GM21528 (cell line): Measurements from ENCODE around the gene CEP170B.
"Not testable (repeated sequence)": the region's sequence is repeated elsewhere in the genome, so short reads cannot be mapped to it uniquely, and the experiment has no call there.

Experiments used
- ATAC-seq: cut with Tn5 transposase; IDR thresholded peaks from one replicate; pipeline ENCODE4 v1.9.1; 2021; ENCODE audit warnings: mild to moderate bottlenecking, moderate library complexity; ENCODE audit not compliant: unreplicated experiment, low FRiP score

CEP170B gene

GRCh38 chr14:104888489-104889374 lies 23.7 kb downstream of the CEP170B start:
- no peak for ATAC-seq

- ATAC-seq = no peak
Observed at GRCh38 chr14:104889375-104889757, 24.3 kb downstream of the CEP170B start.

- ATAC-seq = not testable (repeated sequence)
Observed at GRCh38 chr14:104890292-104890691, 25.2 kb downstream of the CEP170B start.

- no peak for ATAC-seq
Observed at GRCh38 chr14:104891121-104891551, 26.1 kb downstream of the CEP170B start.

GRCh38 chr14:104891664-104892530 lies 26.8 kb downstream of the CEP170B start:
- no peak for ATAC-seq

GRCh38 chr14:104892531-104893434 lies 27.7 kb downstream of the CEP170B start:
- ATAC-seq = no peak

- ATAC-seq = no peak
Observed at GRCh38 chr14:104893435-104894207, 28.6 kb downstream of the CEP170B start.

GRCh38 chr14:104894331-104895206 lies 29.5 kb downstream of the CEP170B start:
- ATAC-seq = no peak

GRCh38 chr14:104895207-104895785 lies 30.2 kb downstream of the CEP170B start:
- ATAC-seq = no peak

- no peak for ATAC-seq
Observed at GRCh38 chr14:104895786-104896661, 31.0 kb downstream of the CEP170B start.

- no peak for ATAC-seq
Observed at GRCh38 chr14:104897330-104898194, 32.5 kb downstream of the CEP170B start.

- ATAC-seq = no peak
Observed at GRCh38 chr14:104898195-104898558, 33.1 kb downstream of the CEP170B start.

GRCh38 chr14:104898870-104899510 lies 33.9 kb downstream of the CEP170B start:
- ATAC-seq = no peak

GRCh38 chr14:104899781-104900180 lies 34.7 kb downstream of the CEP170B start:
- ATAC-seq = no peak

- no peak for ATAC-seq
Observed at GRCh38 chr14:104900639-104901512, 35.8 kb downstream of the CEP170B start.
